Activated CD4-positive, alpha-beta T cell treated with anti-CD3 and anti-CD28 coated beads, Interleukin-2, Interleukin-4, amounts not matched to agents 100 ng/mL and 50 ng/mL, durations not matched to agents 16 hours and 8 hours (primary cell): ENCODE data around the gene COQ8B.

Experiments used
- DNase-seq: peaks from one replicate; pipeline ENCODE4 v3.0.0-alpha.2; 2020; ENCODE audit warnings: low spot score

COQ8B gene

DNA sequence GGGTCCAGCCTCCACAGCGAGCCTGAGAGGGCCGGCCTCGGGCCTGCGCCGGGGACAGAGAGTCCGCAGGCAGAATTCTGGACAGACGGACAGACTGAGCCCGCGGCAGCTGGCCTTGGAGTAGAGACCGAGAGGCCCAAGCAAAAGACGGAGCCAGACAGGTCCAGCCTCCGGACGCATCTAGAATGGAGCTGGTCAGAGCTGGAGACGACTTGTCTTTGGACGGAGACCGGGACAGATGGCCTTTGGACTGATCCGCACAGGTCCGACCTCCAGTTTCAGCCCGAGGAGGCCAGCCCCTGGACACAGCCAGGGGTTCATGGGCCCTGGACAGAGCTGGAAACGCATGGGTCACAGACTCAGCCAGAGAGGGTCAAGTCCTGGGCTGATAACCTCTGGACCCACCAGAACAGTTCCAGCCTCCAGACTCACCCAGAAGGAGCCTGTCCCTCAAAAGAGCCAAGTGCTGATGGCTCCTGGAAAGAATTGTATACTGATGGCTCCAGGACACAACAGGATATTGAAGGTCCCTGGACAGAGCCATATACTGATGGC is 716 bp upstream of the COQ8B start:
- no peak for DNase-seq

GRCh38 chr19:40716031-40716481 is 630 bp downstream of the COQ8B start:
- peak; percentile 63 for DNase-seq

DNA sequence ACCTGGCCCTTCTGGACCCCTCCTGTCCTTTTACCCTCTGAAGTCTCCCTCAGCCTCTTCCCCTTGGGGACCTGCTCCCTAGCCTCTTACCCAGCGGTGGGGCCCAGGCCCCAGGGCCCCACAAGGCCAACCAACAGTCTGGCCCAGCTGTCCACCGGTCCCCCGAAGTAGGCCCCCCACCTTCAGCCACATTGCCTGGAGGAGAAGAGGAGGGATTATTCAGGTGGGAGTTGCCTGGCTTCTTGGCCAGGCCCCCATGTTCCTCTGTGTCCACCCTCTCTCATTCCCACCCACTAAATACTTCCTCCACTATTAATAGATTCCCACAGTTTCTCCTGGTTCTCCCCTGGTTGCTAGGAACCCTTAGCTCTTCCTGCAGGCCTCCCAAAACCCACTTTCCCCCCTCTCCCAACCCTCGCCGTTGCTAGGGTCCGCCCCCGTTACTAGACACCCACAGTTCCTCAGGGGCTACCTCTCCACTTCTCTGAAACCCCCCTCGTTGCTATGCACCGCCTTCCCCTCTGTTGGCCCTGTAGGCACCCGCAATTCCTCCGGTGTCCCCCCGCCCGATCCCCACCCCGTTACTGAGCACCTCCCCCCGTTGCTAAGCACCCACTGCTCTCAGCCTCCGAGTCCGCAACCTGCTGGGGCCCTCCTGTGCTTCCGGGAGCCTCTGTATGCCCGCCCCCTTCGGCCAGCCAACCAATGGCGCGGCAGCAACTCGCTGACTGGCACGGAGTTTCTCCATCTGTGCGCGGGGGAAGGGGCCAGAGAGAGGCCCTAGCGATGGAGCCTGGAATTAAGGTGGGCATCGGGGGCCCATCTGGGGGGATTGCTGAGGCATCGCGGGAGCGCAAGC is 2.0 kb downstream of the COQ8B start:
- peak; percentile 97 for DNase-seq

GRCh38 chr19:40713939-40714338 is 2.7 kb downstream of the COQ8B start:
- no peak for DNase-seq

DNA sequence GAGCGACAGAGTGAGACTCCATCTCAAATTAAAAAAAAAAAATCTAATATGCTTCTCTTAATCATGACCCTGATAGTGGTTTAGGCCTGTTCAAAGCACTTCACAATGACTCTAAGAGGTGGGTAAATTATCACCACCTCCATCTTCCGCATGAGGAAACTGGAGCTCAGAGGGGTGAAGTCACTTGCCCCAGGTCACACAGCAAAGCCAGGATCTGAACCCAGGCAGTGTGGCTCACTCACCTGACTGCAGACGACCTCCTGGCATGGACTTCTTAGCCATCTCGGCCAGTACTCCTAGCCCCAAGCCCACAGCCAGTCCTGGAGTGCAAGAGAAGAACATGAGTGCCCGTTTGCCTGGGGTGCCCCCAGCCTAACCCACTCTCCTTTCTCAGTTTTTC is 6.9 kb downstream of the COQ8B start:
- no peak for DNase-seq

- no peak for DNase-seq
These were observed 9.1 kb downstream of the COQ8B start for GRCh38 chr19:40707615-40708014.

DNA sequence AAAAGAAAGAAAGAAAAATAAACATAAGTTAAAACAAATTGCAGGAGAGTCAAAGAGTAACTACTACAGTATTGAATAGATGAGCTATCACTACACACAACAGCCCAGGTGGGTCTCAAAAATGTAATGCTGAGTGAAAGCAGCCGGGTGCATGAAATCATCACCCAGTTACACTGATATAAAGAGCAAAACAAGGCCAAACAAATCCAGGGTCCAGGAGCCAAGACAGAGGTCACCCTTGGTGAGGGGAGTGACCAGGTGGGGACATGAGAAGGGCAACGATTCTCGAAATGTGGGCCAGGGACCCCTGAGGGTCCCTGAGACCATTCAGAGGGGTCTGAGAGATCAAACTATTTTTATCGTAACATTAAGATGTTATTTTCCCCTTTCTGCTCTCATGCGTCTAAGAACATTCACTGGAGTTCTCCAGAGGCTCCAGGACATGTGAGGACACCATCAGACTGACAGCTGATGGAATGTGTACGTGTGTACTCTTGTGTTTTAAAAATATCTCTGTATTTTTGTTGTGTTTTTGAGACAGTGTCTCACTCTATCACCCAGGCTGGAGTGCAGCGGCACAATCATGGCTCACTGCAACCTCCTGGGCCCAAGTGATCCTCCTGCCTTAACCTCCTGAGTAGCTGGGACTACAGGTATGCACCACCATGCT is 10.6 kb downstream of the COQ8B start:
- DNase-seq = no peak

DNA sequence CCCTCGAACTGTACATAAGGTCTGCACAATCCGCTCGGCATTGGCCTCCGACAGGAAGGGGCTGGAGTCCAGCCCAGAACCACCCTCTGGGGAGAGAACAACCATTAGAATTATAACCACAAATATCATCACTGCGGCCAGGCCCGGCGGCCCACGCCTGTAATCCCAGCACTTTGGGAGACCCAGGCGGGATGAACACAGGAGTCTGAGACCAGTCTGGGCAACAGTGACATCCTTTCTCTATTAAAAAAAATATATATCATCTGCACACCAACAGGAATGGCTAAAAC is 11.4 kb downstream of the COQ8B start:
- no peak for DNase-seq

DNA sequence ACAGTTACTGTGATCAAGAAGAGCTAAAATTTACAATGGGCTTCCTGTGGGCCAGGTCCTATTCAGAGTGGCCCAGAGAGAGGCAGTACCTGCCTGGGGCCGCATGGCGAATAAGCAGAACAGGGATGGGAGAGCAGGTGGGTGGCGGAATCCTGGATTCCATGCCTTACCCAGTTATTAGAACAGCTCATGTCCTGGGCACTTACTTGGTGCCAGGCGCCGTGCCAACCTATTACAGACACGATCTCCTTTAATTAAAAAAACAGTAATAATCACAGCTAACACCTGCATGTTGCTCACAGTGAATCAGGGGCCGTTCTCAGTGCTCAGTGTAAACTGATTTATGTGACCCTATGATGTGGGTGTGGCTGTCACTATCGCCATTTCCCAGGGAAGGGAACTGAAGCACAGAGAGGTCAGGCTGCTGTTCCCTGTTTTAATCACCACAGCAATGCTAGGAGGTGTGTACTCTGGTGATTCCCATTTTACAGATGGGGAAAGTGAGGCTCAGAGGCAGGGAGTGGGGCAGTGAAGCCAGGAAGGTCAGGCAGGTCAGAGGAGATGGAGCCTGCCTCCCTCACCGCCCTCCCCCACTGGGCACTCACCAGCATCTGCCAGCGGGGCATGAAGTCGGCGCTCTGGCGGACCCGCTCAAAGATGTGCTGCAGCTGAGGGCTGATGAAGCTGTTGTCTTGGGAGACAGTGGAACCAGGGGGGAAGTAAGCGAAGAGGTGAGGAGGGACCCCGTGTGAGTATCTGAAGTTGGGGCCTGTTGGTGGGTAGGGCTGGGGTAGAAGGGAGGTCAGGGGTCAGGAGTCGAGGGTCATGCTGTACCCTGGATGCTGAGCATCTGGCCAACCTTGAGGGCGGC is 12.0 kb downstream of the COQ8B start:
- DNase-seq = no peak

- no peak for DNase-seq
These were observed 13.5 kb downstream of the COQ8B start for GRCh38 chr19:40703029-40703755.

- DNase-seq = no peak
These were observed 14.2 kb downstream of the COQ8B start for GRCh38 chr19:40702337-40703012.

DNA sequence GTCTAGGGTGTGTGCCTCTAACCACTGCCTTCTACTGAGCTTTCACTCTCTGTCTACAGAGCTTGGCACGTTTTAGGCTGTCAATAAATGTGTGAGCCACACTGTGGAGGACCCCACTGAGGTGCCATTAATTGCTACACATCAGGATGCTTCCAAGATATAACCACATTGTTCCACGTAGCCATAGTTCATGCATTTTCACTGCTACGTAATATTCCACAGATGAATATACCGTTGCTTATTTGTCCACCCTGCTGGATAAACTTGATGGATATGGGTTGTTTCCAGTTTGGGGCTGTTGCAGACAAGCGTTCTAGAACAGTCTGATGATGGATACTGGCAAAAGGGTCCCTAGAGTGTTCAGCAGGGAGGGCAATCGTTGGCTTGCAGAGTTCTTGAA is 14.9 kb downstream of the COQ8B start:
- no peak for DNase-seq

- no peak for DNase-seq
These were observed 16.6 kb downstream of the COQ8B start for GRCh38 chr19:40700083-40700482.

- DNase-seq = no peak
These were observed 19.7 kb downstream of the COQ8B start for GRCh38 chr19:40697007-40697406.

GRCh38 chr19:40695881-40696280 is 20.8 kb downstream of the COQ8B start:
- DNase-seq = no peak

DNA sequence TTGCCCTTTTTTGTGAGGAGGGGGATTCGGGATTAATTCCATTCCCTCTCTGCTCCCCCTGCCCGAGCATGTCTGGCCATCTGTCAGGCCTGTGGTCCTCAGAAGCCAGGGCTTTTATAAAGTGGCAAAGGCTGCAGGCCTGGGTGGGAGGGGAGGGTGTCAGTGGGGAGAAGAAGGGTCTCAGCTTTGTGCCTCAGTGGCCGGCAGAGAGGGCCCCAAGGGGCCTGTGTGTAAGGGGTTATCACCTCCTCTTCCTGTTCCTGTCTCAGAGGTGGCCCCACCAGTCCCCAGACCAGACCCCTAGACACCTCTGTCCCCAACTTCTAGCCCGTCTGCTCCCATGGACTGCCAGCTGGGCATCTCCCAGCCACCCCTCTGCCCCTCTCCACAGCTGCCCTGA is 22.8 kb downstream of the COQ8B start:
- DNase-seq = no peak

DNA sequence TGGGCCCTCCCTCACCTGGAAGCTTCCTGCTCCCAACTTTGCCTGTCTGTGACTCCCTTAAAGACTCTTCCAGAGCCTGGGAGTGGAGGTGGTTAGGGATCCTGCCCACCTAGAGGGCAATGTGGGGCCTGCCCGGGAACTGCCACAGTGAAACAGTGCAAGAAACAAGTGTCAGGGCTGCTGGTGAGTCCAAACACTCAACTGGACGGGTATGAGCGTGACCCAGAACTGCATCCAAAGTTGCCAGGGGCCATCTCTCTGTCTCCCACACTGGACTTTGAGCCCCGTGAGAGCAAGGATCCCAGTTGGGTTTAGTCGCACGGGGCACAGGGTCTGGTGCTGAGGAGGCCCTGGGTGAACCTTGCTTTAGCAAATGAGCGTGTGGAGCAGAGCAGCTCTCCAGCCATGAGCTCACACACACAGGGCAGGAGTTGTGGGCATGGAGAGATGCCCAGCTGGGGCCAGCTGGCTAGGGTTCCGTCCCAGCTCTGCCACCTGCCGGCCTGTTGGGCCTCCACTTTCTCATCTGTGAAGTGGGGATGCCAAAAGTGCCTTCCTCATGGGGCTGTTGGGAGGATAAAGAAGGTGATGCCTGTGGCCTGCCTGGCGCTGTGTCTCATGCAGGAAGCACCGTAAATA is 23.4 kb downstream of the COQ8B start:
- no peak for DNase-seq

DNA sequence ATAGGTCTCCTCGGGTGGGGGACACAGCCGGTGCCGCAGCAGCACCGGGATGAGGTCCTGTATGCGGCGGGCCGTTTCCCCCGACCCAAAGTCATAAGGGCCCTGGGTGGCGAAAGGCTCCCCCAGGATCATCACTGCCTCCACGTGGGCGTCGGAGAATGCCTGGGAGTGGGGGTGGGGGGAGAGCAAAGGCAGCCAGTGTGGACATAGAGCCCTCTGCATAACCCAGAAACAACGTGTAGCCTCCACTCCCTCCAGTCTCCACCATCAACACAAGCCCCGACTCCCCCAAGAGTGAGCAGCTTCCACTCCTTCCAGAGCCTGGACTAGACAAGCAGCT is 24.5 kb downstream of the COQ8B start:
- no peak for DNase-seq

DNA sequence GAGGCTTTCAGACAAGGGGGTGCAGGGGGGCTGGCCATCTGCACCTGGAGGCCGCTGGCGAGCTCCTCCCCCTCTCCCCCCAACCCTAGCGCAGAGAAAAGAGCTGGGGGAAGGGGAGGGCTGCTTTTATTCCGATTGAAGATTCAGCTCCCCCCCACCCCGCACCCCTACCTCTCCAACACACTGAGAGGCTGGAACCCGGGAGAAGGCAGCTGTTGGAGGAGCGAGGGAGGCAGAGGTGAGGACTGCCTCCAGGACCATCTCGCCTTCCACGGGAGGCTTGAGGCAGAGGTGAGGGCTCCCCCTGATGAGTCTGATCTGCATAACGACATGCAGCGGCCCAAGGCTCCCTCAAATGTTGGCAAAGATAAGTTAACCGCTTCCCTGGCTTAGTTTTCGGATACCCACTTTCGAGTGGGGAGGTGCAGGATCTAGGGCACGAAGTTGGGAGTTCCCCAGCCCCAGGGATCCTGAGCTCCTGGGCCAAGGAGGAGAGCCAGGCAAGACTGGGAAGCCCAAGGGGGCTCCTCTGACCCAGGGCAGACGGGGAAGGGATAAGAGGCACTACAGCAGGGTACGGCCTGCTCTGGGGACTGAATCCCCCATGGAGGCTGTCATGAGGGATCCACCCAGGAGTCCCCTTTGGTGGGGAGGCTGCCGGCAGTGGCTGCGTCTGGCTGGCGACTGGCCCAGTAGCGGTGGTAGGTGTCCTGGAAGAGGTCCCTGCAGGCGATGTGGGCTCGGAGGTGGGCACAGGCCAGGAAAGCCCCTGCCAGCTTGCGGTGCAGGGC is 25.1 kb downstream of the COQ8B start:
- no peak for DNase-seq
